ENCODE results near the gene MBD3. TPM values are rescaled to one million over a fixed set of nuclear protein-coding genes. Genes with fewer than 3 reads are reported as not detected.

Gene MBD3
- total RNA-seq, result 67.5 and 121 TPM in 2 replicates

GRCh38 chr19:1592755-1593500 lies at the start of gene MBD3:
MBD3 (minus strand) TSS chr19:1592865; CDS start chr19:1592631, 234 bp downstream.

GRCh38 chr19:1605236-1606137 lies 12.8 kb upstream of the MBD3 start, which contains the start of gene UQCR11:
UQCR11 (minus strand) TSS chr19:1605462; CDS start chr19:1605409, 53 bp downstream.

GRCh38 chr19:1568320-1569019 lies 24.2 kb downstream of the MBD3 start, which contains the start of gene MEX3D:
MEX3D (minus strand) TSS chr19:1568325; CDS start chr19:1568058, 267 bp downstream.

Small RNA genes within 50 kb of the gene (small RNA-seq; reads per million reads assigned to genes)
- gene AC005943.2 (not detected), gene RN7SL477P (not detected), gene RNU6-1223P (not detected)

Other genes with a start within 250 kb of the MBD3 start
- gene NDUFS7, start 209.0 kb downstream of the MBD3 start, total RNA-seq, result 34.9 and 91.4 TPM in 2 replicates
- 13.3 and 15.5 TPM in 2 replicates for gene GAMT, start 191.3 kb downstream of the MBD3 start, total RNA-seq
- 27.1 and 58.3 TPM in 2 replicates for gene DAZAP1, start 185.3 kb downstream of the MBD3 start, total RNA-seq
- 534 and 674 TPM in 2 replicates for gene RPS15, start 154.5 kb downstream of the MBD3 start, total RNA-seq
- gene APC2, start 142.7 kb downstream of the MBD3 start, total RNA-seq, result 0.22 and 0.39 TPM in 2 replicates
- gene C19orf25, start 113.7 kb downstream of the MBD3 start, total RNA-seq, result 30.1 and 36.9 TPM in 2 replicates
- gene PCSK4, start 102.5 kb downstream of the MBD3 start, total RNA-seq, result 2.5 and 3.1 TPM in 2 replicates
- 5.1 and 7.9 TPM in 2 replicates for gene REEP6, start 101.7 kb downstream of the MBD3 start, total RNA-seq
- 40.8 and 55.7 TPM in 2 replicates for gene ADAMTSL5, start 79.8 kb downstream of the MBD3 start, total RNA-seq
- not detected in 2 replicates for gene PLK5, start 68.8 kb downstream of the MBD3 start, total RNA-seq
- gene MEX3D, start 24.5 kb downstream of the MBD3 start, total RNA-seq, result 80.5 and 91.2 TPM in 2 replicates
- 37.4 and 43.6 TPM in 2 replicates for gene UQCR11, start 12.6 kb upstream of the MBD3 start, total RNA-seq
- gene TCF3, start 59.8 kb upstream of the MBD3 start, total RNA-seq, result 50.3 and 85.7 TPM in 2 replicates
- not detected in 2 replicates for gene ONECUT3, start 160.6 kb upstream of the MBD3 start, total RNA-seq
- 4.0 and 5.9 TPM in 2 replicates for gene ATP8B3, start 219.4 kb upstream of the MBD3 start, total RNA-seq

Data from placental epithelial cell (primary cell).